NT2/D1 (cell line): ENCODE results near the gene POTEF.
"Not testable (repeated sequence)": the region's sequence is repeated elsewhere in the genome, so short reads cannot be mapped to it uniquely, and the experiment has no call there.

Source experiments
- SUZ12 ChIP-seq: IDR thresholded peaks from 2 replicates; pipeline ENCODE4 v1.6.1; 2011; ENCODE audit not compliant: insufficient read length, insufficient read depth; ENCODE audit errors: extremely low read depth
- YY1 ChIP-seq: IDR thresholded peaks from 2 replicates; pipeline ENCODE4 v1.6.1; 2011; ENCODE audit not compliant: insufficient read length, insufficient read depth
- ZNF274 ChIP-seq: IDR thresholded peaks from 2 replicates; pipeline ENCODE4 v1.6.1; 2011; ENCODE audit warnings: mild to moderate bottlenecking, low read depth, low read length

DNA sequence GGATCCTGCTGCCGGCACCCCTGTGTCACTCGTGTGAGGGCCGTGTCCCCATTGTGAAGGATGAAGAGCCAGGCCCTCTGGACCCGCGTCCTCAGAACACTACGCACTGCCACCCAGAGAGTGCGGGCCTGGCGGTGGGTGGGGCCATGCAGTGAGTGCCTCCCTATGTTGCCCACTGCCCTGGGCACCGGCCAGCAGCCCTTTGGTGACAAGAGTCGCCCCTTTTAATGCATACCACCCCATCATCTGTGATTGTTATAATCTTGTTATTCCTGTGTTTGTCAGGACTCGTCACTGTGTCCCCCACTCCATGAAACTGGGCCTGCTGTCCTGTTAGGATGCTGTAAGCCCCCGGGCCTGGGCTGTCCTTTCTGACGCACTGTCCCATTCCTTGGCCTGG is 9.3 kb upstream of the POTEF start:
- not testable (repeated sequence) for TF ChIP-seq ZNF274, YY1, SUZ12
